OCI-LY7 (cell line): ENCODE results near the gene SV2C. TPM values are rescaled to one million over a fixed set of nuclear protein-coding genes. Genes with fewer than 3 reads are reported as not detected.

Experiments
- BruUV-seq: library from RNA; stranded (reverse); fragments of 400-500 nt; replicated peaks from 2 replicates; lab custom pipeline; 2021; lab: Mats Ljungman, UMichigan
- CTCF ChIA-PET: fragments of 300-600 bp; sonication (Branson Sonifier 250); formaldehyde crosslinking; loops from one replicate; lab custom pipeline; 2022; ENCODE audit warnings: antibody characterized with exemption; ENCODE audit not compliant: unreplicated experiment; lab: Charles Lee
- POLR2A ChIA-PET: fragments of 300-600 bp; sonication (Branson Sonifier 250); formaldehyde crosslinking; loops from one replicate; lab custom pipeline; 2022; ENCODE audit warnings: antibody characterized with exemption; lab: Charles Lee
- DNase-seq: peaks from one replicate; pipeline ENCODE4 v3.0.0-alpha.2; 2015; ENCODE audit warnings: low spot score
- H2AFZ ChIP-seq: fragments of 200-600 bp; sonication (generic), shearing (Covaris generic); 2 replicates; pipeline ENCODE4 v1.6.1; 2014; ENCODE audit warnings: mild to moderate bottlenecking, antibody characterized with exemption, low read length, moderate library complexity
- H3K27ac ChIP-seq: fragments of 200-600 bp; sonication (generic); 2 replicates; pipeline ENCODE4 v1.5.1; 2014; ENCODE audit warnings: mixed run types, low read depth, mild to moderate bottlenecking, moderate library complexity, low read length, inconsistent platforms; ENCODE audit not compliant: poor library complexity, severe bottlenecking
- H3K36me3 ChIP-seq: fragments of 200-600 bp; sonication (generic); 2 replicates; pipeline ENCODE4 v1.6.1; 2014; ENCODE audit warnings: mild to moderate bottlenecking, antibody characterized with exemption, low read length, moderate library complexity, mixed read lengths; ENCODE audit not compliant: insufficient read depth
- H3K4me1 ChIP-seq: fragments of 200-600 bp; sonication (generic); 2 replicates; pipeline ENCODE4 v1.5.1; 2014; ENCODE audit warnings: mild to moderate bottlenecking, low read length; ENCODE audit not compliant: insufficient read depth, poor library complexity, severe bottlenecking
- H3K4me2 ChIP-seq: fragments of 200-600 bp; sonication (generic); 2 replicates; pipeline ENCODE4 v1.6.1; 2014; ENCODE audit warnings: mild to moderate bottlenecking, low read length
- H3K4me3 ChIP-seq: fragments of 200-600 bp; sonication (generic); 2 replicates; pipeline ENCODE4 v1.5.1; 2014; ENCODE audit warnings: mild to moderate bottlenecking, low read depth, low read length; ENCODE audit not compliant: poor library complexity, severe bottlenecking
- H3K79me2 ChIP-seq: fragments of 200-600 bp; sonication (generic); 2 replicates; pipeline ENCODE4 v1.6.1; 2016; ENCODE audit warnings: low read depth, mild to moderate bottlenecking, low read length, moderate library complexity, mixed read lengths; ENCODE audit not compliant: insufficient read depth
- H3K9me2 ChIP-seq: fragments of 200-600 bp; sonication (generic); 2 replicates; pipeline ENCODE4 v1.6.1; 2016; ENCODE audit warnings: mild to moderate bottlenecking, low read length, mixed read lengths; ENCODE audit not compliant: insufficient read depth
- H3K9me3 ChIP-seq: fragments of 200-600 bp; sonication (generic); 2 replicates; pipeline ENCODE4 v1.6.1; 2014; ENCODE audit warnings: mild to moderate bottlenecking, mixed run types, low read length, mixed read lengths
- H4K20me1 ChIP-seq: fragments of 200-600 bp; sonication (generic); 2 replicates; pipeline ENCODE4 v1.6.1; 2014; ENCODE audit warnings: mild to moderate bottlenecking, antibody characterized with exemption, low read length, moderate library complexity, mixed read lengths; ENCODE audit not compliant: insufficient read depth
- EZH2phosphoT487 ChIP-seq: fragments of 200-600 bp; sonication (generic); IDR thresholded peaks from 2 replicates; pipeline ENCODE4 v1.6.1; 2018; ENCODE audit warnings: low read depth, borderline replicate concordance, mild to moderate bottlenecking, mixed run types, antibody characterized with exemption, low read length, moderate library complexity, mixed read lengths
- intact Hi-C: fragments of 100-400 bp; cut with micrococcal nuclease; formaldehyde crosslinking; loops from one replicate; pipeline ENCODE4 v1.10.0; 2022; ENCODE audit not compliant: unreplicated experiment
- total RNA-seq, 2 experiments: library from RNA; depleted of rRNA in 1 of 2; stranded (reverse); fragments of >200 nt in 1 of 2; shearing (Covaris generic) in 1 of 2; gene quantifications; 2 replicates each; pipeline ENCODE4 v1.2.3, GENCODE V29; 2014 to 2022
- TF ChIP-seq, protein P1 (sequence below): fragments of 200-600 bp; sonication (generic); conservative IDR thresholded peaks from 2 replicates; pipeline ENCODE4 v1.5.1; 2014; ENCODE audit warnings: mild to moderate bottlenecking, antibody characterized with exemption, low read length, moderate library complexity, mixed read lengths

Gene SV2C
- total RNA-seq, 2 experiments from 2014 or later, result not detected

GRCh38 chr5:76104027-76104426 is 20.8 kb downstream of the SV2C start:
- Histone ChIP-seq H3K4me1 (no peaks in the 10 kb centered on the region), H3K4me2 (no peak overlapping the region), H4K20me1 (no peaks in the 10 kb centered on the region), H3K27ac (no peak overlapping the region), H3K4me3 (no peak overlapping the region), H3K79me2 (no peaks in the 10 kb centered on the region), H3K36me3 (no peaks in the 10 kb centered on the region), H3K9me2 (no peaks in the 10 kb centered on the region), H3K9me3 (no peaks in the 10 kb centered on the region), H2AFZ (no peak overlapping the region)
- BruUV-seq, result no TSS peak
- intact Hi-C loops, result no loop called here
- CTCF ChIA-PET, result interaction anchor here (0.6 kb wide), 1 partner anchor 1352 kb away, joined by 3 read pairs; no protein-coding TSS in a partner anchor
- DNase-seq, result peak; percentile 20
- TF ChIP-seq EZH2phosphoT487, result no peak
- TF ChIP-seq, protein P1, sequence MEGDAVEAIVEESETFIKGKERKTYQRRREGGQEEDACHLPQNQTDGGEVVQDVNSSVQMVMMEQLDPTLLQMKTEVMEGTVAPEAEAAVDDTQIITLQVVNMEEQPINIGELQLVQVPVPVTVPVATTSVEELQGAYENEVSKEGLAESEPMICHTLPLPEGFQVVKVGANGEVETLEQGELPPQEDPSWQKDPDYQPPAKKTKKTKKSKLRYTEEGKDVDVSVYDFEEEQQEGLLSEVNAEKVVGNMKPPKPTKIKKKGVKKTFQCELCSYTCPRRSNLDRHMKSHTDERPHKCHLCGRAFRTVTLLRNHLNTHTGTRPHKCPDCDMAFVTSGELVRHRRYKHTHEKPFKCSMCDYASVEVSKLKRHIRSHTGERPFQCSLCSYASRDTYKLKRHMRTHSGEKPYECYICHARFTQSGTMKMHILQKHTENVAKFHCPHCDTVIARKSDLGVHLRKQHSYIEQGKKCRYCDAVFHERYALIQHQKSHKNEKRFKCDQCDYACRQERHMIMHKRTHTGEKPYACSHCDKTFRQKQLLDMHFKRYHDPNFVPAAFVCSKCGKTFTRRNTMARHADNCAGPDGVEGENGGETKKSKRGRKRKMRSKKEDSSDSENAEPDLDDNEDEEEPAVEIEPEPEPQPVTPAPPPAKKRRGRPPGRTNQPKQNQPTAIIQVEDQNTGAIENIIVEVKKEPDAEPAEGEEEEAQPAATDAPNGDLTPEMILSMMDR, result no peak
- POLR2A ChIA-PET, result interaction anchor here (0.6 to 1.2 kb wide), 3 partner anchors 13 to 188 kb away, joined by 3 to 6 read pairs (median 3); no protein-coding TSS in a partner anchor

- POLR2A ChIA-PET, result interaction anchor here (0.7 kb wide), 1 partner anchor 972 kb away, joined by 3 read pairs; no protein-coding TSS in a partner anchor
Observed at GRCh38 chr5:76106149-76106548, 23.0 kb downstream of the SV2C start.

More at GRCh38 chr5:76106149-76106548, 23.0 kb downstream of the SV2C start:
- intact Hi-C loops, result no loop called here
- Histone ChIP-seq H3K27ac (no peak overlapping the region), H3K4me1 (no peaks in the 10 kb centered on the region), H2AFZ (no peak overlapping the region), H3K36me3 (no peaks in the 10 kb centered on the region), H3K9me2 (no peaks in the 10 kb centered on the region), H4K20me1 (no peaks in the 10 kb centered on the region), H3K4me2 (no peak overlapping the region), H3K9me3 (no peaks in the 10 kb centered on the region), H3K79me2 (no peaks in the 10 kb centered on the region), H3K4me3 (no peak overlapping the region)
- no peak for DNase-seq
- no peak for TF ChIP-seq EZH2phosphoT487
- TF ChIP-seq, protein P1, result no peak
- CTCF ChIA-PET, result no interaction called here
- no TSS peak for BruUV-seq
